ENCODE data around the gene APP.

APP gene

GRCh38 chr21:26055841-26056264 is 114.7 kb downstream of the APP start:
- no peak overlapping the region for H3K4me3 ChIP-seq (replicated peaks; ENCODE audit: low read depth, low read length)
- DNase-seq (ENCODE audit: extremely low read depth, low read depth), result no peak
- TF ChIP-seq CTCF (IDR thresholded peaks at IDR 0.05; ENCODE audit: low read depth, low read length, missing control alignments), result no peak

GRCh38 chr21:26055010-26055409 is 115.6 kb downstream of the APP start:
- no peak for DNase-seq (ENCODE audit: extremely low read depth, low read depth)
- no peak overlapping the region for H3K4me3 ChIP-seq (replicated peaks; ENCODE audit: low read depth, low read length)
- TF ChIP-seq CTCF (IDR thresholded peaks at IDR 0.05; ENCODE audit: low read depth, low read length, missing control alignments), result no peak

GRCh38 chr21:26052057-26052456 is 118.5 kb downstream of the APP start:
- DNase-seq (ENCODE audit: extremely low read depth, low read depth), result no peak
- H3K4me3 ChIP-seq (replicated peaks; ENCODE audit: low read depth, low read length), result no peak overlapping the region
- TF ChIP-seq CTCF (IDR thresholded peaks at IDR 0.05; ENCODE audit: low read depth, low read length, missing control alignments), result no peak

- DNase-seq (ENCODE audit: extremely low read depth, low read depth), result no peak
- no peak for TF ChIP-seq CTCF (IDR thresholded peaks at IDR 0.05; ENCODE audit: low read depth, low read length, missing control alignments)
- no peak overlapping the region for H3K4me3 ChIP-seq (replicated peaks; ENCODE audit: low read depth, low read length)
These were observed 119.7 kb downstream of the APP start for GRCh38 chr21:26050857-26051256.

GRCh38 chr21:26049803-26050202 is 120.8 kb downstream of the APP start:
- no peak overlapping the region for H3K4me3 ChIP-seq (replicated peaks; ENCODE audit: low read depth, low read length)
- TF ChIP-seq CTCF (IDR thresholded peaks at IDR 0.05; ENCODE audit: low read depth, low read length, missing control alignments), result no peak
- no peak for DNase-seq (ENCODE audit: extremely low read depth, low read depth)

- no peak for DNase-seq (ENCODE audit: extremely low read depth, low read depth)
- no peak for TF ChIP-seq CTCF (IDR thresholded peaks at IDR 0.05; ENCODE audit: low read depth, low read length, missing control alignments)
- H3K4me3 ChIP-seq (replicated peaks; ENCODE audit: low read depth, low read length), result no peak overlapping the region
These were observed 123.1 kb downstream of the APP start for GRCh38 chr21:26047279-26047967.

GRCh38 chr21:26043891-26044290 is 126.7 kb downstream of the APP start:
- no peak for TF ChIP-seq CTCF (IDR thresholded peaks at IDR 0.05; ENCODE audit: low read depth, low read length, missing control alignments)
- H3K4me3 ChIP-seq (replicated peaks; ENCODE audit: low read depth, low read length), result no peak overlapping the region
- DNase-seq (ENCODE audit: extremely low read depth, low read depth), result no peak
